HEK293 (cell line): Measurements from ENCODE around the gene CCP110.

ENCODE experiments used
- CTCF ChIA-PET: fragments of 350-600 bp; formaldehyde crosslinking; extraction: SDS; loops from one replicate; lab custom pipeline; 2021; ENCODE audit warnings: antibody characterized with exemption; lab: Yijun Ruan, JAX
- POLR2A ChIA-PET: fragments of 300-600 bp; formaldehyde crosslinking; extraction: SDS; loops from one replicate; lab custom pipeline; 2020; ENCODE audit warnings: antibody characterized with exemption, inconsistent platforms; lab: Yijun Ruan, JAX
- H3K27ac ChIP-seq: fragments of 200-500 bp; sonication (Bioruptor generic); 2 replicates; pipeline ENCODE4 v1.5.1; 2014; ENCODE audit warnings: low read depth, low read length, control low read depth, inconsistent platforms; ENCODE audit errors: extremely low read depth
- H3K36me3 ChIP-seq, 2 experiments: fragments of 200-500 bp in 1 of 2; sonication (Bioruptor generic) in 1 of 2; 1 replicate in 1 of 2; 2 replicates in 1 of 2; pipeline ENCODE4 v1.5.1; 2014 to 2017; ENCODE audit warnings: inconsistent platforms in 2 of 2, low read length in 2 of 2; ENCODE audit not compliant: control insufficient read depth in 2 of 2, insufficient read depth in 1 of 2
- H3K4me1 ChIP-seq: fragments of 200-500 bp; sonication (Bioruptor generic); 2 replicates; pipeline ENCODE4 v1.5.1; 2014; ENCODE audit warnings: mild to moderate bottlenecking, low read length, inconsistent platforms; ENCODE audit not compliant: control insufficient read depth, insufficient read depth
- H3K4me3 ChIP-seq: 2 replicates; pipeline ENCODE4 v1.5.1; 2011; ENCODE audit warnings: low read depth, mild to moderate bottlenecking, control low read depth, low read length, moderate library complexity
- H3K9me3 ChIP-seq: fragments of 200-500 bp; sonication (Bioruptor generic); 2 replicates; pipeline ENCODE4 v1.5.1; 2014; ENCODE audit warnings: low read depth, low read length, inconsistent platforms; ENCODE audit not compliant: control insufficient read depth, insufficient read depth
- BCL11B ChIP-seq: fragments of 450-650 bp; formaldehyde crosslinking; IDR thresholded peaks from 2 replicates; pipeline ENCODE4 v1.5.1; 2016; ENCODE audit warnings: low read depth, missing biosample characterization, missing genetic modification characterization
- KLF8 ChIP-seq: fragments of 450-650 bp; formaldehyde crosslinking; IDR thresholded peaks from 2 replicates; pipeline ENCODE4 v1.5.1; 2016; ENCODE audit warnings: missing biosample characterization, missing genetic modification characterization
- MYNN ChIP-seq: fragments of 450-650 bp; formaldehyde crosslinking; IDR thresholded peaks from 2 replicates; pipeline ENCODE4 v1.5.1; 2016; ENCODE audit warnings: missing biosample characterization, missing genetic modification characterization, borderline replicate concordance
- ZBTB48 ChIP-seq: fragments of 450-650 bp; formaldehyde crosslinking; IDR thresholded peaks from 2 replicates; pipeline ENCODE4 v1.5.1; 2016; ENCODE audit warnings: missing biosample characterization, missing genetic modification characterization
- ZFHX2 ChIP-seq: fragments of 450-650 bp; formaldehyde crosslinking; conservative IDR thresholded peaks from 2 replicates; pipeline ENCODE4 v1.5.1; 2016; ENCODE audit warnings: missing biosample characterization, missing genetic modification characterization
- ZNF140 ChIP-seq: fragments of 450-650 bp; formaldehyde crosslinking; IDR thresholded peaks from 2 replicates; pipeline ENCODE4 v1.5.1; 2016; ENCODE audit warnings: missing biosample characterization, missing genetic modification characterization
- ZNF266 ChIP-seq: fragments of 450-650 bp; formaldehyde crosslinking; IDR thresholded peaks from 2 replicates; pipeline ENCODE4 v1.5.1; 2016; ENCODE audit warnings: missing biosample characterization, missing genetic modification characterization, low read depth
- ZNF37A ChIP-seq: fragments of 450-650 bp; IDR thresholded peaks from 2 replicates; pipeline ENCODE4 v1.5.1; 2018; ENCODE audit warnings: missing biosample characterization, missing genetic modification characterization
- ZNF416 ChIP-seq: fragments of 450-650 bp; formaldehyde crosslinking; IDR thresholded peaks from 2 replicates; pipeline ENCODE4 v1.5.1; 2016; ENCODE audit warnings: missing biosample characterization, missing genetic modification characterization
- ZNF488 ChIP-seq: fragments of 450-650 bp; formaldehyde crosslinking; IDR thresholded peaks from 2 replicates; pipeline ENCODE4 v1.5.1; 2016; ENCODE audit warnings: missing biosample characterization, missing genetic modification characterization
- ZNF623 ChIP-seq: fragments of 450-650 bp; formaldehyde crosslinking; IDR thresholded peaks from 2 replicates; pipeline ENCODE4 v1.5.1; 2016; ENCODE audit warnings: missing biosample characterization, missing genetic modification characterization
- ZNF658 ChIP-seq: fragments of 450-650 bp; formaldehyde crosslinking; IDR thresholded peaks from 2 replicates; pipeline ENCODE4; 2016; ENCODE audit warnings: missing biosample characterization, missing genetic modification characterization
- ZNF660 ChIP-seq: fragments of 450-650 bp; IDR thresholded peaks from 2 replicates; pipeline ENCODE4 v1.5.1; 2018; ENCODE audit warnings: missing biosample characterization, mild to moderate bottlenecking, missing genetic modification characterization
- ZNF707 ChIP-seq: fragments of 450-650 bp; formaldehyde crosslinking; IDR thresholded peaks from 2 replicates; pipeline ENCODE4 v1.5.1; 2016; ENCODE audit warnings: missing biosample characterization, missing genetic modification characterization
- ZNF785 ChIP-seq: fragments of 450-650 bp; formaldehyde crosslinking; IDR thresholded peaks from 2 replicates; pipeline ENCODE4 v1.5.1; 2016; ENCODE audit warnings: missing biosample characterization, missing genetic modification characterization
- ZNF843 ChIP-seq: fragments of 450-650 bp; formaldehyde crosslinking; IDR thresholded peaks from 2 replicates; pipeline ENCODE4 v1.5.1; 2016; ENCODE audit warnings: missing biosample characterization, missing genetic modification characterization
- TF ChIP-seq, protein P1 (sequence below): fragments of 450-650 bp; formaldehyde crosslinking; IDR thresholded peaks from 2 replicates; pipeline ENCODE4 v1.5.1; 2016; ENCODE audit warnings: missing biosample characterization, missing genetic modification characterization
- TF ChIP-seq, protein P2 (sequence below): fragments of 450-650 bp; formaldehyde crosslinking; IDR thresholded peaks from 2 replicates; pipeline ENCODE4 v1.5.1; 2016; ENCODE audit warnings: missing biosample characterization, missing genetic modification characterization
- TF ChIP-seq, protein P3 (sequence below): fragments of 450-650 bp; formaldehyde crosslinking; IDR thresholded peaks from 2 replicates; pipeline ENCODE4 v1.5.1; 2016; ENCODE audit warnings: missing biosample characterization, missing genetic modification characterization

CCP110 gene

DNA sequence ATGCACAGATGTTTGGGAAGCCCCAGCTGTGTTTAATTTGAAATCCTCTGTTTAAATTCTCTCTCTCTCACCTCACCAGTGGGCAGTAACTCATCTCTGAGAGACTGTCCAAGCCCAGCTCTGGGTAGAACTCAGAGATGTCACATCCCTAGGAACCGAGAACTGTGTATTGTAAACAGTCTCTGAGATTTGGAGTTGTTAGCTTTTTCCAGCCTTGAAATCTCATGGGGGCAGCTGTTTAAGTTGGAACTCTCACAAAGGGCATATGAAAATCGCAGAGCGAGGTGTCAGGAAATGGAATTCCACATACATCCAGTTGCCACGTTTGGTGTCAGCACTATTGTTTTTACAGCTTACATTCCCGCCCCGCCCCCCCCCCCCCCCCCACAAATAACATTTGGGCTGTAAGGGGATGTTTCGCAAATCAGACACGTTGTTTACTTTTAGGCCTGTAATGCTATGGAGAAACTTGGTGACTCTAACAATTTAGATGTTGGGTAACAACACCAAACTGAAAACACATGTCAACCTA is 66.1 kb downstream of the CCP110 start:
- H3K4me1 ChIP-seq = no peaks in the 10 kb centered on the region
- H3K9me3 ChIP-seq = no peaks in the 10 kb centered on the region
- ChIA-PET POLR2A (no interaction called here), CTCF (interaction anchor here (0.7 to 3.4 kb wide), 2 partner anchors 11 to 298 kb away, joined by 3 to 16 read pairs; no protein-coding TSS in a partner anchor)
- no peak overlapping the region for H3K4me3 ChIP-seq
- H3K36me3 ChIP-seq = peaks cover 7 to 8% of the 10 kb centered on the region in 2 experiments; a peak in 2 of 3 replicates
- no peak overlapping the region for H3K27ac ChIP-seq
- TF ChIP-seq, protein P1, sequence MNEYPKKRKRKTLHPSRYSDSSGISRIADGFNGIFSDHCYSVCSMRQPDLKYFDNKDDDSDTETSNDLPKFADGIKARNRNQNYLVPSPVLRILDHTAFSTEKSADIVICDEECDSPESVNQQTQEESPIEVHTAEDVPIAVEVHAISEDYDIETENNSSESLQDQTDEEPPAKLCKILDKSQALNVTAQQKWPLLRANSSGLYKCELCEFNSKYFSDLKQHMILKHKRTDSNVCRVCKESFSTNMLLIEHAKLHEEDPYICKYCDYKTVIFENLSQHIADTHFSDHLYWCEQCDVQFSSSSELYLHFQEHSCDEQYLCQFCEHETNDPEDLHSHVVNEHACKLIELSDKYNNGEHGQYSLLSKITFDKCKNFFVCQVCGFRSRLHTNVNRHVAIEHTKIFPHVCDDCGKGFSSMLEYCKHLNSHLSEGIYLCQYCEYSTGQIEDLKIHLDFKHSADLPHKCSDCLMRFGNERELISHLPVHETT (tag by site-specific recombination) = no peak
- TF ChIP-seq ZNF488 (tag by site-specific recombination) (no peak), ZNF37A (tag by site-specific recombination) (no peak), MYNN (tag by site-specific recombination) (no peak), ZFHX2 (tag by site-specific recombination) (no peak), ZNF660 (tag by site-specific recombination) (no peak), KLF8 (tag by site-specific recombination) (no peak), ZNF140 (tag by site-specific recombination) (no peak), ZNF658 (tag by site-specific recombination) (no peak), ZNF416 (tag by site-specific recombination) (no peak), ZNF266 (tag by site-specific recombination) (no peak), ZNF623 (no peak), BCL11B (tag by site-specific recombination) (no peak), ZNF843 (tag by site-specific recombination) (no peak), ZNF785 (tag by site-specific recombination) (no peak), ZNF707 (tag by site-specific recombination) (no peak), ZBTB48 (tag by site-specific recombination) (no peak)
- TF ChIP-seq, protein P2, sequence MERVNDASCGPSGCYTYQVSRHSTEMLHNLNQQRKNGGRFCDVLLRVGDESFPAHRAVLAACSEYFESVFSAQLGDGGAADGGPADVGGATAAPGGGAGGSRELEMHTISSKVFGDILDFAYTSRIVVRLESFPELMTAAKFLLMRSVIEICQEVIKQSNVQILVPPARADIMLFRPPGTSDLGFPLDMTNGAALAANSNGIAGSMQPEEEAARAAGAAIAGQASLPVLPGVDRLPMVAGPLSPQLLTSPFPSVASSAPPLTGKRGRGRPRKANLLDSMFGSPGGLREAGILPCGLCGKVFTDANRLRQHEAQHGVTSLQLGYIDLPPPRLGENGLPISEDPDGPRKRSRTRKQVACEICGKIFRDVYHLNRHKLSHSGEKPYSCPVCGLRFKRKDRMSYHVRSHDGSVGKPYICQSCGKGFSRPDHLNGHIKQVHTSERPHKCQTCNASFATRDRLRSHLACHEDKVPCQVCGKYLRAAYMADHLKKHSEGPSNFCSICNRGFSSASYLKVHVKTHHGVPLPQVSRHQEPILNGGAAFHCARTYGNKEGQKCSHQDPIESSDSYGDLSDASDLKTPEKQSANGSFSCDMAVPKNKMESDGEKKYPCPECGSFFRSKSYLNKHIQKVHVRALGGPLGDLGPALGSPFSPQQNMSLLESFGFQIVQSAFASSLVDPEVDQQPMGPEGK (tag by site-specific recombination) = no peak
- TF ChIP-seq, protein P3, sequence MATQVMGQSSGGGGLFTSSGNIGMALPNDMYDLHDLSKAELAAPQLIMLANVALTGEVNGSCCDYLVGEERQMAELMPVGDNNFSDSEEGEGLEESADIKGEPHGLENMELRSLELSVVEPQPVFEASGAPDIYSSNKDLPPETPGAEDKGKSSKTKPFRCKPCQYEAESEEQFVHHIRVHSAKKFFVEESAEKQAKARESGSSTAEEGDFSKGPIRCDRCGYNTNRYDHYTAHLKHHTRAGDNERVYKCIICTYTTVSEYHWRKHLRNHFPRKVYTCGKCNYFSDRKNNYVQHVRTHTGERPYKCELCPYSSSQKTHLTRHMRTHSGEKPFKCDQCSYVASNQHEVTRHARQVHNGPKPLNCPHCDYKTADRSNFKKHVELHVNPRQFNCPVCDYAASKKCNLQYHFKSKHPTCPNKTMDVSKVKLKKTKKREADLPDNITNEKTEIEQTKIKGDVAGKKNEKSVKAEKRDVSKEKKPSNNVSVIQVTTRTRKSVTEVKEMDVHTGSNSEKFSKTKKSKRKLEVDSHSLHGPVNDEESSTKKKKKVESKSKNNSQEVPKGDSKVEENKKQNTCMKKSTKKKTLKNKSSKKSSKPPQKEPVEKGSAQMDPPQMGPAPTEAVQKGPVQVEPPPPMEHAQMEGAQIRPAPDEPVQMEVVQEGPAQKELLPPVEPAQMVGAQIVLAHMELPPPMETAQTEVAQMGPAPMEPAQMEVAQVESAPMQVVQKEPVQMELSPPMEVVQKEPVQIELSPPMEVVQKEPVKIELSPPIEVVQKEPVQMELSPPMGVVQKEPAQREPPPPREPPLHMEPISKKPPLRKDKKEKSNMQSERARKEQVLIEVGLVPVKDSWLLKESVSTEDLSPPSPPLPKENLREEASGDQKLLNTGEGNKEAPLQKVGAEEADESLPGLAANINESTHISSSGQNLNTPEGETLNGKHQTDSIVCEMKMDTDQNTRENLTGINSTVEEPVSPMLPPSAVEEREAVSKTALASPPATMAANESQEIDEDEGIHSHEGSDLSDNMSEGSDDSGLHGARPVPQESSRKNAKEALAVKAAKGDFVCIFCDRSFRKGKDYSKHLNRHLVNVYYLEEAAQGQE (tag by site-specific recombination) = no peak
